HG02571 (cell line): Measurements from ENCODE around the gene HSPBP1.
"Not testable (repeated sequence)": the region's sequence is repeated elsewhere in the genome, so short reads cannot be mapped to it uniquely, and the experiment has no call there.

ENCODE experiments used
- ATAC-seq: cut with Tn5 transposase; IDR thresholded peaks from one replicate; pipeline ENCODE4 v1.9.1; 2021; ENCODE audit warnings: mild to moderate bottlenecking, moderate library complexity; ENCODE audit not compliant: unreplicated experiment

The HSPBP1 gene

DNA sequence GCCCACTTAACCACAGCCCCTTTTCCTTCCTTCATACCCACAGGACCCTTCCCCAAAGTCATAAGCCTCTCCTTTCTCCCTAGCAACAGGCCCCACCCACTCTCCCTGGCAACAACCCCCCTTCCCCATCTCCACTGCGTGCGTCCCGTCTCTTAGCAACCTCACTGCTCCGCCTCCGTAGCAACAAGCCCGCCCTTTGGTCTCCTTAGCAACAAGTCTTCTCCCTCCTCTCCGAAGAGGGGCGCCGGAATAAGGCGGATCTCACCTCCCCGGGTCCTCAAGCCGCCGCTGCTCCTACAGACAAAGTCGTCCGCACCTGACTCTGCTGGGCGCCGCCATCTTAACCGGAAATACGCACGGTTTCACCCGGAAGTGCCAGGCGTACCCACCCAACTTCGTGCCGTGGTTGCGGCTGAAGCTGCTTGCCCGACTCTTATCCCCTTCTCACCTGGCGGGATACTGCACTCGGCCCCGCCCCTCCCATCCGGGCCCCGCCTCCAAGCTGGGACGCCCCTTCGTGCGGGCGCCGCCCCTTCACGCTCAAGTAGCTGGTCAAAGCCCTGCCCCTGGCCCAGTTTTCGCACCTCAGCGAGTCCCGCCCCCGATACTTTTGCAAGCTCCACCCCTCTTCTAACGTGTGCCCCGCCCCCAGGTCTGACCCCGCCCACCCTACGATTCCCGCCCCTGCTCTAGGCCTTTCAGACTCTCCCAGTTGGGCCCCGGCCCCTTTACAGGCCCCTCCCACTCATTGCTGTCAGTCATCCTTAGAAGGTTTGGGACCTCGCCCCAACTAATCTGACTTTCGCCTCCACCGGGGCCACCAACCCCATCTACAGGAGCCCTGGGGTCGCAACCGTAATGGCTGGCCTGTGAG is at the start of gene HSPBP1:
TSS of gene HSPBP1 (minus strand) at position 341 of the 874 bp plus-strand sequence. CDS start 502 bp downstream, outside the sequence.
- ATAC-seq = peak; percentile 75

- ATAC-seq = not testable (repeated sequence)
Observed at GRCh38 chr19:55328774-55329318, 48.9 kb upstream of the HSPBP1 start.

- ATAC-seq = no peak
Observed at GRCh38 chr19:55325172-55325571, 45.3 kb upstream of the HSPBP1 start, which contains the start of gene TMEM150B. TMEM150B (minus strand) TSS chr19:55325341; CDS start chr19:55321036, 4,305 bp downstream.

GRCh38 chr19:55324662-55325061 is 44.8 kb upstream of the HSPBP1 start:
- no peak for ATAC-seq

GRCh38 chr19:55322204-55322885 is 42.4 kb upstream of the HSPBP1 start:
- ATAC-seq = no peak

DNA sequence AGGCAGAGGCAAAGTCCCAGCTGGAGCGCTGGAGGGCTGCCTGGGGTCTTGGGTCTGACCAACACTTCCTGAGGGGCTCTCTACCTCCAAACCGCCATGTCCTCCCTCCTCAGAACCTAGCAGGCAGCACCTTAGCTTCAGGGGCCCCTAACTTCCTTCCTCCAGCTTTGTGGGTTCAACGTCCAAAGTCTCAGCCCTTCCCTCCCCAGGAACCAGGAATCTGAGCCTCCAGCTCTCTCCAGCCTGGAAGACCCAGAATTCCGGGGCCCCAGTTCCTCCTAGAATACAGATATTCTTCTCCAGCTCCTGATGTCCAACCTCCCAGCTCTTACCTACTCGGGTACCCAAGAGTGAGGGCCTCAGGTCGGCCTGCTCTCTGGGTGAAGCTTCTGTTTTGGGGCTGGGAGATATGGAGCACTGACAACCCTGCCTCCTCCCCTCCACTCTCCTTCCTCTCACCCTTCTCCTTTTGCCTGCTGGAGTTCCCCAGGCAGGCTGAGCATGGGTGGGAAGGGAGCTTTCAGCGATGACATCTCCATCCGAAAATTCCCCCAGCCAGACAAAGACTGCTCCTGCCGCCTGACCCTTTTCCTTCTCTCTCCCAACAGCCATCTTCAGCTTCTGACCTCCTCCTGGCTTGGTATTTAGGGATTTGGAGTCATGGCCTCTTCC is 41.7 kb upstream of the HSPBP1 start:
- ATAC-seq = no peak

DNA sequence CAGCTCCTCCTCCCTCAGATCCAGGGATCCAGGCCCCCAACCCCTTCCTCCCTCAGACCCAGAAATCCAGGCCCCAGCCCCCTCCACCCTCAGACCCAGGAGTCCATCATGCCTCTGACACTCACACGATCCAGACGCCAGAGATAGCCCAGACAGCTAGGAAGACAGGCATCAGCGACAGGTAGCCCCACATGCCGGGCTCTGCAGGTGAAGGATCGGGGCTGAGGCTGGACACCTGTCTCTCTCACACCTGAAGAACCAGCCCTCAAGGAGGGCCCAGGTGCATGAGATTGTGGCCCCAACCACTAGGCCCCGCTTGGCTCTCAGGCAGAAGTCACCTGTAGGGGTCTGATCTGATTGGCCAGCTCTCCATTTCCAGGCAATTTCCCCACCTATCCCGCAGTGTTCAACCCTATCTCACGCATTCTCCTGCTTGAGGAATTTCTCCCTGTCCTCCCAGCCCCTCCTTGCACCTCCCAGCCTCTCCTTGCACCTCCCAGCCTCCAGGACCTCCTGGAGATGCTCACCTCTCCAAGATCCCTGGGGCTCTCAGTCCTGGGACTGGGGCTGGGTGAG is 41.0 kb upstream of the HSPBP1 start:
- no peak for ATAC-seq

- no peak for ATAC-seq
Observed at GRCh38 chr19:55319785-55320184, 39.9 kb upstream of the HSPBP1 start.

- no peak for ATAC-seq
Observed at GRCh38 chr19:55316646-55317045, 36.7 kb upstream of the HSPBP1 start.

DNA sequence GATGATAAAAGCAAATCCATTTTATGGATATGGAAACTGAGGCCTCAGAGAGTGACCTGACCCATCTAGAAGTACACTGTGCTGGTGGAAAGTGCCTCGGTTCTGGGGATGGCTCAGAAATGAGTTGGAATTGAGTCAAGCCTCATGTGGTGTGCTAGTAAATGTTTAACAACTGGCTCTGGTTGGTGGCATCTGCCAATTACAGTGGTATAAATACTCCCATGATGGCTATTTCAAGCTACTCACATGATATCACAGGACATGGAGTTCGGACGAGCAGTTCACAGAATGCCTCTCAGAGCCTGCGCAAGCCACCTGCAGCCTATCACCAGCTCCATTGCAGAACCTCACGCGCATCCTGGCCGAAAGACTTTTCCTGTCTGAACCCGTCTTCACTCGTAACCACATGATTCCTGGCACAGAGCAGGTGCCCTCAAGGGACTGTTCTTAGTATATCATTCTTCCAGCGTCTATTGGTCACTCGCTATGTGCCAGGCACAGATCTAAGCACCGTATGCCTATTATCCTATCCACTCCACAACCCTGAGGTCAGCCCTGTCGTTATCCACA is 36.1 kb upstream of the HSPBP1 start:
- no peak for ATAC-seq

GRCh38 chr19:55314396-55314795 is 34.5 kb upstream of the HSPBP1 start:
- no peak for ATAC-seq

DNA sequence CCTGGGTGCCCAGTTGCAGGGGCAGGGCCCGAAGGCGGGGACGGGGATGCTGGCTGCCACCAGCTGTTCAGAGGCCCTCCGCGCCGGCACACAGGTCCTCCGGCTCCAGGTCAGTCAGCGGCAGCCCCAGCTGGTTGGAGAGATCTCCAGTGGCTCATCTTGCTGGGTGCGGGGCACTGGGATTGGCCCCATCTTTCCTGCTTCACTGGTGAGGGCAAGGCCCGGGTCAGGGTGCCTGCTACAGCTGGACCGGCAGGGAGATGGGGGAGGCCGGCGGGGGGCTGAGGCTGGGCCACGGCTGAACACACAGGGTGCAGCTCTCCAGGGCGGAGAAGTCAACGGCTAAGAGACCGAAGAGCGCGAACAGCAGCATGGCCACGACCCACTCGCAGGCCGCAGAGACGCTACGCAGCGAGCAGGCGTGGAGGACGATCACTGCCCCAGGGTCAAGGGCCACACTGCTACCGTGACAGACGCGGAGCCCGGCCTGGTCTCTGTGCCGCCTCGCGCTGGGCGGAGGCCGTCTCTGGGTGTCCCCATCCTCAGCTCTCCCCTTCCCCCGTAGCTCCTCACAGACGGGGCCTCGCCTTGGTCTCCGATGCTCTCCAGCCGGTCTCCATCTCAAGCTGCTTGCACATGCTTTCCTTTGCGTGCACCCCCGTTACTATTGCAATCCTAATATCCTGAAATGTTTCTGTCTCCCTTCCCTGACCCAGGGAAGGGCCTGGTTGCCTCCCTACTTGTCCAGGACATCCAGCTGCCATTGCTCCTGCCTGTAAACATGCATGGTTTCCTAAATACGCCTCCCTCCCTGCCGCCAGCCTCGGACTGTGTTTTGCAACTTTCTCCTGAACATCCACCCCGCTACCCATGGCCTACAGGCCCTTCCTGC is 33.0 kb upstream of the HSPBP1 start:
- no peak for ATAC-seq

- ATAC-seq = no peak
Observed at GRCh38 chr19:55311797-55312196, 31.9 kb upstream of the HSPBP1 start.

GRCh38 chr19:55311397-55311796 is 31.5 kb upstream of the HSPBP1 start:
- no peak for ATAC-seq

DNA sequence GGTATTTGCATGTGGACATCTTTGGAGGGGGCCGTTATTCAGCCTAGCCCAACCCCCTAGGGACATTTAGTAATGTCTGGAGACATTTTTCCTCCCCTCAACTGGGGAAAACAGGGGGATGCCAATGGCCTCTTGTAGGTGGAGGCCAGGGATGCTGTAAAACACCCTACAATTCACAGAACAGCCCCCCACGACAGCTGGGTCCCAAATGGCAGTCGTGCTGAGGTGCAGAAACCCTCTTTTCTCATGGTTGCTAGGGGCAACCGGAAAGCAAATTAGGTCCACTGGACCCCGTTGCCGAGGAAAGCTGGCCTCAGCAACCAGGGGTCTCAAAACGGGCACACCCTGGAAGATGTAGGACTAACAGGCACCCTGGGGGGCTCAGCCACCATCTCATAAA is 30.6 kb upstream of the HSPBP1 start:
- no peak for ATAC-seq

- ATAC-seq = no peak
Observed at GRCh38 chr19:55309448-55309847, 29.5 kb upstream of the HSPBP1 start.

GRCh38 chr19:55308281-55308680 is 28.4 kb upstream of the HSPBP1 start:
- ATAC-seq = no peak

DNA sequence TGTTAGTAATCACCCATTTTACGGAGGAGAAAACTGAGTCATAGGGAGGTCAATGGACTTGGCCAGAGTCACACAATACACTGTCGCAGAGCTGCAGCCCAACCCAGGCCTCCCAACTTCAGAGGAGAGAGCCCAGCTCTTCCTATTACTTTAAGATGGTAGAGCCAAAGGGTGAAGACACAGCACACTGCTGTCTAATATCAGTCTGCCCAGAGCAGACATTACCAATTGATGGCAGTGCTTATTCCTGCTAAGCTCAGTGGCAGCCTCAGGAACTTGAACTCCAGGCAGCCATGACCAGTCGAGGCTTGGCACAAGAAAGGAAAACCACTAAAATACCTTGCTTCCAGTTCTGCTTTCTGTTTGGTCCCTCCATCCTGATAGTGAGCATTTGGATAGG is 26.8 kb upstream of the HSPBP1 start:
- ATAC-seq = no peak

DNA sequence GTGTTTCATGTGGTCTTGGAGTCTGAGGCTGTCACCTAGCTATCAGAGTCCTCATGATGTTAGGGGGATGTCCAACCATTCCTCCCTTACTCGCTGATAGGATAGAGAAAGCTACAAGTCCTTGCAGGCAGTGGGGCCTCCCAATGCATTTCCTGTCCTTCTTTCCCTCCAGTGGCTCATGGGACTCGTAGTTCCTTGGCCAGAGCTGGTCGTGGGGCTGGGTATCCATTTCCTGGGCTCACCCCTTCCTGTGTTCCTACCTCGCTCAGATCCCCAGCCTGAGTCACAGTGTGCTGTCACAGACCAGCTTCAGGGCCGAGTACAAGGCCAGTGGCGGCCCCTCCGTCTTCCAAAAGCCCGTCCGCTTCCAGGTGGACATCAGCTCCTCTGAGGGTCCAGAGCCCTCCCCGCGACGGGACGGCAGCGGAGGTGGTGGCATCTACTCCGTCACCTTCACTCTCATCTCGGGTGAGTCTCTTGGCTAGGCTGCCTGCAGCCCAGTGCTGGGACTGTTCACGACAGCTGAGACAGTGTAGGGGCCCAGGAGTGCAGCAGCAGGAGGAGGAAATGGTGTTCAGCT is 26.2 kb upstream of the HSPBP1 start:
- no peak for ATAC-seq
